Right atrium auricular region (tissue), 2 donors: ENCODE measurements around the gene L3MBTL4. TPM values are rescaled to one million over a fixed set of nuclear protein-coding genes. Genes with fewer than 3 reads are reported as not detected.

ENCODE experiments used
- DNase-seq: peaks from one replicate; pipeline ENCODE4 v3.0.0-alpha.2; 2019; ENCODE audit warnings: low spot score
- H3K27ac ChIP-seq, 2 donors: fragments of 200-600 bp; sonication (generic); 1 replicate in 1 of 2; 2 replicates in 1 of 2; pipeline ENCODE4 v1.5.1; 2016 to 2019
- H3K27me3 ChIP-seq, 2 donors: fragments of 200-600 bp; sonication (generic); one replicate each; pipeline versions ENCODE4 v1.5.1 to v1.6.0; 2017 to 2019
- H3K36me3 ChIP-seq: fragments of 200-600 bp; sonication (generic); one replicate; pipeline ENCODE4 v1.5.1; 2016
- H3K4me1 ChIP-seq, 2 donors: fragments of 200-600 bp; sonication (generic); one replicate each; pipeline versions ENCODE4 v1.5.1 to v1.6.0; 2017 to 2019
- H3K4me3 ChIP-seq, 2 donors: fragments of 200-600 bp; sonication (generic); 1 replicate in 1 of 2; 2 replicates in 1 of 2; pipeline ENCODE4 v1.5.1; 2017 to 2019; ENCODE audit warnings: mild to moderate bottlenecking in 1 of 2, moderate library complexity in 1 of 2
- H3K9me3 ChIP-seq, 2 donors: fragments of 200-600 bp; sonication (generic); one replicate each; pipeline ENCODE4 v1.5.1; 2019
- total RNA-seq, 2 donors: library from RNA; depleted of rRNA; stranded (reverse); fragments of >200 nt; gene quantifications; one replicate each; pipeline ENCODE4 v1.1.0, GENCODE V29; 2016
- TF ChIP-seq, protein P1 (sequence below), 2 donors: fragments of 200-600 bp; sonication (generic); IDR thresholded peaks; one replicate each; pipeline ENCODE4 v1.5.1; 2019; ENCODE audit warnings: antibody characterized with exemption in 2 of 2

L3MBTL4 gene
- total RNA-seq, 2 donors from 2014 or later: 6.6 to 10.5 TPM

DNA sequence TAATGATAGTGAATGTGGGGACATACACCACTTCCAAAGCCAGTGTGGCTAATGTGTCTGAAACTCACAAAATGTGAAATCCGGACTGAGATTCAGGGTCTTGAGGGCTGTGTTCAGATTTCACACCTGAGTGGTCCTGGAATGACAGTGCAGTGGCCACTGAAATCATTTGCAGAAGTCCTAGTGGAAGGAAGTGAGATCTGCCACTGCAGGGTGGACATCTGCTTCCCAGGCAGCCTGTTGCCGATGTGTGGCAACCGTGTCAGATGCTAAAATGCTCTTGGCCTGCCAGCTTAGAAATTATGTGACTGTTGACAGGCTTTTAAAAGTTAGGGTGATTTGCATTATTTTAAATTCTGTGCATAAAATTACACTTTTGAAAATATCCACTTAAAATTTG is 441.6 kb downstream of the L3MBTL4 start:
- Histone ChIP-seq H3K4me3 (no peak overlapping the region), H3K27ac (no peak overlapping the region), H3K27me3 (no peaks in the 10 kb centered on the region), H3K36me3 (no peaks in the 10 kb centered on the region), H3K4me1 (peaks cover 0 to 8% of the 10 kb centered on the region in 2 donors), H3K9me3 (no peaks in the 10 kb centered on the region)
- DNase-seq: no peak
- TF ChIP-seq, protein P1, sequence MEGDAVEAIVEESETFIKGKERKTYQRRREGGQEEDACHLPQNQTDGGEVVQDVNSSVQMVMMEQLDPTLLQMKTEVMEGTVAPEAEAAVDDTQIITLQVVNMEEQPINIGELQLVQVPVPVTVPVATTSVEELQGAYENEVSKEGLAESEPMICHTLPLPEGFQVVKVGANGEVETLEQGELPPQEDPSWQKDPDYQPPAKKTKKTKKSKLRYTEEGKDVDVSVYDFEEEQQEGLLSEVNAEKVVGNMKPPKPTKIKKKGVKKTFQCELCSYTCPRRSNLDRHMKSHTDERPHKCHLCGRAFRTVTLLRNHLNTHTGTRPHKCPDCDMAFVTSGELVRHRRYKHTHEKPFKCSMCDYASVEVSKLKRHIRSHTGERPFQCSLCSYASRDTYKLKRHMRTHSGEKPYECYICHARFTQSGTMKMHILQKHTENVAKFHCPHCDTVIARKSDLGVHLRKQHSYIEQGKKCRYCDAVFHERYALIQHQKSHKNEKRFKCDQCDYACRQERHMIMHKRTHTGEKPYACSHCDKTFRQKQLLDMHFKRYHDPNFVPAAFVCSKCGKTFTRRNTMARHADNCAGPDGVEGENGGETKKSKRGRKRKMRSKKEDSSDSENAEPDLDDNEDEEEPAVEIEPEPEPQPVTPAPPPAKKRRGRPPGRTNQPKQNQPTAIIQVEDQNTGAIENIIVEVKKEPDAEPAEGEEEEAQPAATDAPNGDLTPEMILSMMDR (IDR thresholded peaks at IDR 0.05): no peak

DNA sequence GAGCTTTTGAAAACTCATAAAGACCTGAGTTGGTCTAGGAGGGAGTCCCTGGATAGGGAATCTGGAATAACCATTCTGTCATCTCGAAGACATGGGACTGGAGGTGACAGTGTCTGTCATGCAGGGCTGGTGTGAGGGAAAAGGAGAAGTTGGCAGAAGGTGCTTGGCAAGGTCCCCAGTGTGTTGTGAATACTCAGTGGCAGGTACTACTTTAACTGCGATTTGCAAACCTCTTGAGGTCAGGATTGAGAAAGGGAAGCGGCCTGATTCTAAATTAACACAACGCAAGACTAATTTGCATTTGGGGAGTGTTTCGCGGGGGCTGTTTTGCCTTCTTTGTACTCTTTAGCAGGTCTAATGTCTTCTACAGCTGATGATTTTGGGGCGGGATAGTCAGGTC is 442.4 kb downstream of the L3MBTL4 start:
- no peak for DNase-seq
- H3K9me3 ChIP-seq: no peaks in the 10 kb centered on the region
- TF ChIP-seq, protein P1 (IDR thresholded peaks at IDR 0.05): no peak
- no peak overlapping the region for H3K27ac ChIP-seq
- H3K4me1 ChIP-seq: peaks cover 0 to 8% of the 10 kb centered on the region in 2 donors
- H3K27me3 ChIP-seq: no peaks in the 10 kb centered on the region
- H3K4me3 ChIP-seq: no peak overlapping the region
- H3K36me3 ChIP-seq: no peaks in the 10 kb centered on the region

DNA sequence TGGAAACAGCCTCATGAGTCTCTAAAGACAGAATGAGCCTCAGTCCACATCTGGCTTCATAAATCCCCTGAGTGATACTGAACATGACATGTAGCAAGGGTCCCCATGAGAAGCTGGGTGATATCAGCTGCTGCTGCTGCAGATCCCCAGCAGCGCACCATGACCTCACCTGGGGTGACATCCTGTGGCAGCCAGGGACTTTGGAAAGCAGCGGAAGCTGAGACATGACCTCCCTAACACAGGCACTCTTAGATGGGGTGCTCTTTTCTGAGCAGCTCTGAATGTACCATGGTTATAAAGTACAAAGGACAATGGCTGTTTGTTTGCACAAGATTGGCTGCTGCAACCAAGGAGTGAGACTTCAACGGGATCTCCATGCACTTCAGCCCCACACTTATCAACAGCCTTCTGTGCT is 444.7 kb downstream of the L3MBTL4 start:
- Histone ChIP-seq H3K27me3 (no peaks in the 10 kb centered on the region), H3K4me3 (no peak overlapping the region), H3K4me1 (peaks cover 0 to 14% of the 10 kb centered on the region in 2 donors), H3K36me3 (no peaks in the 10 kb centered on the region), H3K27ac (no peak overlapping the region), H3K9me3 (no peaks in the 10 kb centered on the region)
- DNase-seq: no peak
- TF ChIP-seq, protein P1 (IDR thresholded peaks at IDR 0.05): no peak

DNA sequence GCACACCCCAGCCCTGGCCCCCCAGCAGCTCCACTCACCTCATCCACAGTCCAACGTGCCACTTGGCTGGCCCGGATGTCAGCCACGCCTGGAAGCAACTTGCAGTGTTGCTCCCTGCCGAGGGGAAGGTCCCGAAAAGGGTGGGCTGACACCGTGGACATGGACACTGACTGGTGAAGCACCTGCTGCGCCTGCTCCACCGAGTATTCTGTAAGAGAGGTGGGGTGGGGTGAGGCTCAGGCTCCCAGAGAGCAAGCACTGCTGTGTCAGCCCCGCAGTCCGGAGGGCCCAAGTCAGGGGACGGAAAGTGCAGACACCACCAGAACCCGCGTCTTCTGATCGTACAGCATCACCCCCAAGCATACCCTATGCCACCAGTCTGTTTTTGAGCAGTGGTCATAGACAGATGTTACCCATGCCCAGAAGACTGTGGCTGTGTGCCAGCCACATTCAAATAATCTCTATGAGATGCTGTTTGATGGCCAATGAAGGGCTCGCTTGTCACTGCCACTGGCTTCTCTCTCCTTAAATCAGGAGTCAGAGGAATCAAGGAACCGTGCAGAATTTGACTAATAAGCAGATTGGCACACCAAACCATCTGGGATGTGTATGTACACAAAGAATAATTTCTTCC is 445.2 kb downstream of the L3MBTL4 start:
- H3K36me3 ChIP-seq: no peaks in the 10 kb centered on the region
- H3K27me3 ChIP-seq: no peaks in the 10 kb centered on the region
- DNase-seq: no peak
- no peak overlapping the region for H3K27ac ChIP-seq
- TF ChIP-seq, protein P1 (IDR thresholded peaks at IDR 0.05): no peak
- no peak overlapping the region for H3K4me3 ChIP-seq
- peaks cover 0 to 20% of the 10 kb centered on the region in 2 donors for H3K4me1 ChIP-seq
- H3K9me3 ChIP-seq: no peaks in the 10 kb centered on the region

DNA sequence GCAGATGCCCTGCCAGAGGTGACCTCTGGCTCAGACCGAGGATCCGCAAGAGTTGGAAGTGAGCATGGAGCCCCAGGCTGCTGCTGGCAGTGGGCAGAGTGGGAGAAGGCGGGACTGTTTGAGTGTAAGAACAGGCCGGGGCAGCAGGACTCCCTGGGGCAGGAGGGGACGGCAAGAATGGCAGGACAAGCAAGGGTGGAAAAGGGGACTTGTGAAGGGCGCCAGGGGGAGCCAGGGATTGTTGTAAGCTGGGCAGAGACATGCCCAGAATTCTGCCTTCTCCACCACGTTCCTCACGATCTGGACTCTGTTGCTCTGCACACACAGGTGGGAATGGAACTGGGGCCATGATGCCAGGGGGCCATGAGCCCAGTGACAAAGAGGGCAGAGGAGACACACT is 447.0 kb downstream of the L3MBTL4 start:
- no peak overlapping the region for H3K4me3 ChIP-seq
- TF ChIP-seq, protein P1 (IDR thresholded peaks at IDR 0.05): no peak
- H3K36me3 ChIP-seq: no peaks in the 10 kb centered on the region
- H3K9me3 ChIP-seq: no peaks in the 10 kb centered on the region
- no peak for DNase-seq
- H3K27me3 ChIP-seq: no peaks in the 10 kb centered on the region
- H3K4me1 ChIP-seq: peaks cover 0 to 29% of the 10 kb centered on the region in 2 donors
- no peak overlapping the region for H3K27ac ChIP-seq

DNA sequence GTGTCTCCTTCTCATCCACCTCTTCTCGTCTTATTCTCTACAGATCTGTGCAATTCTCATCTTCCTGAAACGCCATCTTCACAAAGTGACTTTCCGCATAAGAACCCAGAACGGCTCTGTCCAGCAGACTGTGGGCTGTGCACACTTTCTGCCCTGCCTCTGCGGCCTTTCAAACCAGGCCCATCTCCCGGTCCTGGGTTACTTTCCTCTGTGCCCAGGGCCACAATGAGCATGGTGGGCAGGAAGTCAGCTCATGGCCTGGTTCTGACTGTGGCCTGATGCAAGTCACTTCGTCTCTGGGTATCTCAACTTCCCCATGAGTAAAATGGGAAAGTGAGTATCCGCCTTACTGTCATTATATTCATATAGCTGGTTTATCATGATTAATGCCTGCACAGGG is 447.7 kb downstream of the L3MBTL4 start:
- peaks cover 0 to 35% of the 10 kb centered on the region in 2 donors for H3K4me1 ChIP-seq
- no peaks in the 10 kb centered on the region for H3K9me3 ChIP-seq
- no peak overlapping the region for H3K4me3 ChIP-seq
- no peak overlapping the region for H3K27ac ChIP-seq
- TF ChIP-seq, protein P1 (IDR thresholded peaks at IDR 0.05): no peak
- H3K27me3 ChIP-seq: no peaks in the 10 kb centered on the region
- no peaks in the 10 kb centered on the region for H3K36me3 ChIP-seq
- DNase-seq: no peak
